ENCODE data around the gene DNAH12.
"Not testable (repeated sequence)": the region's sequence is repeated elsewhere in the genome, so short reads cannot be mapped to it uniquely, and the experiment has no call there.

Gene DNAH12

DNA sequence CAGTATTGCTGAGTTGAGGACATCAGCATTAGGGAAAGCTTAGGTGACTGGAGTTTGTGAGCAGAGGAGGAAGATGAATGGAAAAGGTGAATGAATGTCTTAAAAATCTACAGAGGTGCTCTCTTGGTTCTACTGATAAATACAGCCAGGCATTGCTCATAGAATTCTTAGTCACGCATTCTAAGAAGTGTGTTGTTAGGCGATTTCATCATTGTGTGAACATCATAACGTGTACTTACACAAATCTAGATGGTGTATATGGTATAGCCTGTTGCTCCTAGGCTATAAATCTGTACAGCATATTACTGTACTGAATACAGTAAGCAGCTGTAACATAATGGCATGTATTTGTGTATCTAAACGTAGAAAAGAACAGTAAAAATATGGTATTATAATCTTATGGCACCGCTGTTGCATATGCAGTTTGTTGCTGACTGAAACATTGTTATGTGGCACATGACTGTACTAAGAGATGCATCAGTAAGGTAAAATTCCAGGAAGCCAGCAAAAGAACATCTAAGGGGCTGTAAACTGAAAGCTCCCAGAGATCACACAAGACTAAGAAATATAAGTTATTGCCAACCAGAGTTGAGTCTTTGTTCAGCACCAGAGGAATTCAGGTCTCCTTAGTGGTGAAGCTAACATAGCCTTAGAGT lies 208.7 kb downstream of the DNAH12 start:
- Histone ChIP-seq H3K36me3 (ENCODE audit: control insufficient read depth in 1 of 2, insufficient read depth in 2 of 2, low read length in 2 of 2) (no peaks in the 10 kb centered on the region), H2BK120ac (ENCODE audit: insufficient read depth, low read length, poor library complexity) (no peak overlapping the region), H2BK12ac (ENCODE audit: low read length) (no peak overlapping the region), H4K91ac (ENCODE audit: low read depth, low read length) (no peak overlapping the region), H4K12ac (ENCODE audit: low read depth, low read length) (no peak overlapping the region), H3K23ac (ENCODE audit: low read length) (no peak overlapping the region), H3K9me3 (ENCODE audit: insufficient read depth, low read depth, low read length) (peaks cover 3% of the 10 kb centered on the region), H3K27me3 (ENCODE audit: insufficient read depth, low read length) (no peaks in the 10 kb centered on the region), H3K4me3 (ENCODE audit: low read depth, low read length) (no peak overlapping the region), H3K4ac (ENCODE audit: low read depth, low read length) (no peak overlapping the region), H3K27ac (ENCODE audit: low read depth, low read length) (no peak overlapping the region), H3K79me2 (ENCODE audit: control insufficient read depth, insufficient read depth, low read length, poor library complexity) (no peaks in the 10 kb centered on the region), H3K14ac (ENCODE audit: low read length) (no peak overlapping the region), H2BK5ac (ENCODE audit: low read depth, low read length, poor library complexity) (no peak overlapping the region), H3K4me1 (ENCODE audit: control insufficient read depth in 1 of 2, insufficient read depth in 2 of 2, low read length in 2 of 2) (no peaks in the 10 kb centered on the region), H3K9ac (ENCODE audit: low read length) (no peak overlapping the region), H2AK5ac (ENCODE audit: low read length) (no peak overlapping the region), H2AFZ (ENCODE audit: insufficient read depth, low read length, poor library complexity) (no peak overlapping the region), H3K18ac (ENCODE audit: low read length) (no peak overlapping the region), H3K4me2 (ENCODE audit: low read length) (no peak overlapping the region), H3K79me1 (ENCODE audit: low read length) (no peaks in the 10 kb centered on the region), H4K8ac (ENCODE audit: low read depth, low read length) (no peak overlapping the region)
- whole genome bisulfite sequencing (ENCODE audit: extremely low coverage, insufficient coverage, insufficient read length) = no CpG with 5 or more reads among the region's 5 CpGs
- no peak for DNase-seq

DNA sequence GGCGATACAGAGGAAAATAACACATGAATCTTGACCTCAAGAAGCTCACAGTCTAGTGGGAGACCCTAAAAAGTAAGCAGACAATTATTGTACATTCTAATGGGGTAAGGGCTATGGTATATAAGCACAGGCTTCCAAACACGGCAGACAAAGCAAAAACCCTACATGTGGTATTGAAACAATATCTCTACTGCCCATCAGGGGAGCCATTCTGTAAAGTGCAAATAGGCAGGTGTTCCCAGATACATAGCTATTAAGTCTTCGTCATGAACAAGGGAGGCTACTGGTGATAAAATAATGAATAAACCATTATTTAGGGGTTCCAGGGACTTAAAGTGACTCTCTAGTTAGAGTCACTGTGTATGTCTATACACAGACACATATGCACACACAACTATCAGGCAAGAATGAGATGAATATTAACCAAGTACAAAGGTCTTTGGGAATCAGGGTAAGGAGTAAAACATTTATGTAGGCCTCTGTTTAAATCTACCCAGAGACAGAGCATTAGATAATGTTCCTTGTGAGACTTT lies 213.0 kb downstream of the DNAH12 start:
- Histone ChIP-seq H3K23ac (ENCODE audit: low read length) (no peak overlapping the region), H3K14ac (ENCODE audit: low read length) (no peak overlapping the region), H2AFZ (ENCODE audit: insufficient read depth, low read length, poor library complexity) (no peak overlapping the region), H3K18ac (ENCODE audit: low read length) (no peak overlapping the region), H3K27ac (ENCODE audit: low read depth, low read length) (no peak overlapping the region), H3K9ac (ENCODE audit: low read length) (no peak overlapping the region), H3K4ac (ENCODE audit: low read depth, low read length) (no peak overlapping the region), H3K4me3 (ENCODE audit: low read depth, low read length) (no peak overlapping the region), H4K91ac (ENCODE audit: low read depth, low read length) (no peak overlapping the region), H3K27me3 (ENCODE audit: insufficient read depth, low read length) (no peaks in the 10 kb centered on the region), H2BK12ac (ENCODE audit: low read length) (no peak overlapping the region), H3K4me2 (ENCODE audit: low read length) (no peak overlapping the region), H4K8ac (ENCODE audit: low read depth, low read length) (no peak overlapping the region), H2AK5ac (ENCODE audit: low read length) (no peak overlapping the region), H2BK5ac (ENCODE audit: low read depth, low read length, poor library complexity) (no peak overlapping the region), H3K4me1 (ENCODE audit: control insufficient read depth in 1 of 2, insufficient read depth in 2 of 2, low read length in 2 of 2) (no peaks in the 10 kb centered on the region), H3K79me2 (ENCODE audit: control insufficient read depth, insufficient read depth, low read length, poor library complexity) (no peaks in the 10 kb centered on the region), H4K12ac (ENCODE audit: low read depth, low read length) (no peak overlapping the region), H2BK120ac (ENCODE audit: insufficient read depth, low read length, poor library complexity) (no peak overlapping the region), H3K36me3 (ENCODE audit: control insufficient read depth in 1 of 2, insufficient read depth in 2 of 2, low read length in 2 of 2) (no peaks in the 10 kb centered on the region), H3K79me1 (ENCODE audit: low read length) (no peaks in the 10 kb centered on the region), H3K9me3 (ENCODE audit: insufficient read depth, low read depth, low read length) (no peaks in the 10 kb centered on the region)
- no peak for DNase-seq
- no CpG with 5 or more reads among the region's 3 CpGs for WGBS (ENCODE audit: extremely low coverage, insufficient coverage, insufficient read length)

DNA sequence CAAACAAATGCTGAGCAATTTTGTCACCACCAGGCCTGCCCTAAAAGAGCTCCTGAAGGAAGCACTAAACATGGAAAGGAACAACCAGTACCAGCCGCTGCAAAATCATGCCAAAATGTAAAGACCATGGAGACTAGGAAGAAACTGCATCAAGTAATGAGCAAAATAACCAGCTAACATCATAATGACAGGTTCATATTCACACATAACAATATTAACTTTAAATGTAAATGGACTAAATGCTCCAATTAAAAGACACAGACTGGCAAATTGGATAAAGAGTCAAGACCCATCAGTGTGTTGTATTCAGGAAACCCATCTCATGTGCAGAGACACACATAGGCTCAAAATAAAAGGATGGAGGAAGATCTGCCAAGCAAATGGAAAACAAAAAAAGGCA lies 217.6 kb downstream of the DNAH12 start:
- H3K27ac ChIP-seq (ENCODE audit: low read depth, low read length); H2AFZ ChIP-seq (ENCODE audit: insufficient read depth, low read length, poor library complexity); H3K27me3 ChIP-seq (ENCODE audit: insufficient read depth, low read length); H3K79me1 ChIP-seq (ENCODE audit: low read length); H4K8ac ChIP-seq (ENCODE audit: low read depth, low read length); H3K18ac ChIP-seq (ENCODE audit: low read length); H2BK120ac ChIP-seq (ENCODE audit: insufficient read depth, low read length, poor library complexity); H3K79me2 ChIP-seq (ENCODE audit: control insufficient read depth, insufficient read depth, low read length, poor library complexity); H3K9me3 ChIP-seq (ENCODE audit: insufficient read depth, low read depth, low read length); H3K4ac ChIP-seq (ENCODE audit: low read depth, low read length); H3K23ac ChIP-seq (ENCODE audit: low read length); H3K36me3 ChIP-seq (ENCODE audit: control insufficient read depth in 1 of 2, insufficient read depth in 2 of 2, low read length in 2 of 2); H4K91ac ChIP-seq (ENCODE audit: low read depth, low read length); H3K9ac ChIP-seq (ENCODE audit: low read length); H4K12ac ChIP-seq (ENCODE audit: low read depth, low read length); H2AK5ac ChIP-seq (ENCODE audit: low read length); H3K14ac ChIP-seq (ENCODE audit: low read length); H3K4me1 ChIP-seq (ENCODE audit: control insufficient read depth in 1 of 2, insufficient read depth in 2 of 2, low read length in 2 of 2); H3K4me3 ChIP-seq (ENCODE audit: low read depth, low read length); DNase-seq; H2BK5ac ChIP-seq (ENCODE audit: low read depth, low read length, poor library complexity); H3K4me2 ChIP-seq (ENCODE audit: low read length); H2BK12ac ChIP-seq (ENCODE audit: low read length): not testable (repeated sequence)
- no CpG with 5 or more reads among the region's 1 CpG for WGBS (ENCODE audit: extremely low coverage, insufficient coverage, insufficient read length)

DNA sequence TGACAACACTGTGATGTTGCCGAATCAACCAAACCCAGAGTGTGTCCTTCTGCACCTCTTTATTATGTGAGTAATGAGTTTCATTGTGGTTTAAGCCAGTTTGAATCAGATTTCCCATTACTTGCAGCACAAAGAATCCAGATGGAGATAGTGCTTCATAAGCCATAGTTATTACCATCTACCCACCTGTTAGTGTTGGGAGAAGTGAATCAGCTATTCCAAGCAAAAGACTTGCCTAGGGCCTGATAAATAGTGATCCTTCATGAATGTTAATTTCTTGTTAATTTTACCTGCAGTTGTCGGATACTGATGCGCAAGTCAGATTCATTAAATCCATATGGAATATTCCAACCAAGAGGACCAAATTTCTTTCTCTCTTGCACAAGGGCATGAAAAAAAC lies 229.9 kb downstream of the DNAH12 start:
- DNase-seq = no peak
- Histone ChIP-seq H3K27me3 (ENCODE audit: insufficient read depth, low read length) (no peaks in the 10 kb centered on the region), H2BK120ac (ENCODE audit: insufficient read depth, low read length, poor library complexity) (no peak overlapping the region), H3K23ac (ENCODE audit: low read length) (no peak overlapping the region), H3K14ac (ENCODE audit: low read length) (no peak overlapping the region), H3K9me3 (ENCODE audit: insufficient read depth, low read depth, low read length) (no peaks in the 10 kb centered on the region), H3K4ac (ENCODE audit: low read depth, low read length) (no peak overlapping the region), H3K18ac (ENCODE audit: low read length) (no peak overlapping the region), H4K8ac (ENCODE audit: low read depth, low read length) (no peak overlapping the region), H4K12ac (ENCODE audit: low read depth, low read length) (no peak overlapping the region), H3K4me3 (ENCODE audit: low read depth, low read length) (no peak overlapping the region), H2AK5ac (ENCODE audit: low read length) (no peak overlapping the region), H3K79me2 (ENCODE audit: control insufficient read depth, insufficient read depth, low read length, poor library complexity) (no peaks in the 10 kb centered on the region), H3K36me3 (ENCODE audit: control insufficient read depth in 1 of 2, insufficient read depth in 2 of 2, low read length in 2 of 2) (no peaks in the 10 kb centered on the region), H2BK12ac (ENCODE audit: low read length) (no peak overlapping the region), H3K9ac (ENCODE audit: low read length) (no peak overlapping the region), H4K91ac (ENCODE audit: low read depth, low read length) (no peak overlapping the region), H3K4me2 (ENCODE audit: low read length) (no peak overlapping the region), H3K27ac (ENCODE audit: low read depth, low read length) (no peak overlapping the region), H3K4me1 (ENCODE audit: control insufficient read depth in 1 of 2, insufficient read depth in 2 of 2, low read length in 2 of 2) (no peaks in the 10 kb centered on the region), H2AFZ (ENCODE audit: insufficient read depth, low read length, poor library complexity) (no peak overlapping the region), H3K79me1 (ENCODE audit: low read length) (no peaks in the 10 kb centered on the region), H2BK5ac (ENCODE audit: low read depth, low read length, poor library complexity) (no peak overlapping the region)
- no CpG with 5 or more reads among the region's 3 CpGs for WGBS (ENCODE audit: extremely low coverage, insufficient coverage, insufficient read length)
